ENCODE measurements around the gene MTCL1. TPM values are rescaled to one million over a fixed set of nuclear protein-coding genes. Genes with fewer than 3 reads are reported as not detected.
A peak's percentile ranks its signal among the peaks of the same experiment; 100 is the strongest.

Gene MTCL1
- total RNA-seq, 1 experiment from 2014 or later, result 22.7 TPM

DNA sequence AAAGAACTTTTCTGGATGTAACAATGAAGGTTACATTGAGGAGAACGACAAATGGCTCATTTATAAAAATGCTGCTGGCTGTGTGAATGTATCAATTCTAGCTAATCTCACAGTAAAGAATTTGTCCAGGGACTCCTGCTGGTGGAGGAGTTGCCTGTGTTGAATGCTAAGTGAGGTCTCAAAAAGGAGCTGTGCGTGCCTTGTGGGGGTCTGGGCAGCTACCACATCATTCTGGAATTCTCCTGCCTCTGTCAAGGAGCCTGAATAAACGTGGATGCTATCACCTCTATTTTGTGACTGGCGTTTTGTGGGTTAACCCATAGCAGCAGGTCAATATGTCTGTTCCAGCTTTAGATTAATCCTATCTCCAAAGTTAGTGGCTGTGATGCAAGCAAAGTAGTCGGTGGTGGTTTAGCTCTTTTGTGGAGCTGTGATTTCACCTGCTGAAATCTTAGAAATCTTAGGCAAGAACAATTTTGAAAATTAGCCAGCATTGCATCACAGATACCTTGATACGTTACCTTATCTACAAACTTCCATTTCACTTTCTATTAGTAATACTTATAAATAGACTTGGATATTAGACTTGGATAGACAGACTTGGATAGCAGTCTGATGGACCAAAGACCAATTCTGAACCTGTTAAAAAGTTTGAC is 96.8 kb downstream of the MTCL1 start:
- intact Hi-C loops (cut with micrococcal nuclease), result loop anchor here (5.0 to 10.0 kb wide), 2 partner anchors 57 to 180 kb away; no protein-coding TSS in a partner anchor
- TF ChIP-seq TCF7L2 (IDR thresholded peaks at IDR 0.05; ENCODE audit: borderline replicate concordance, extremely low read depth, insufficient read depth, insufficient read length), result no peak
- no peak for TF ChIP-seq ELF1 (IDR thresholded peaks at IDR 0.05; ENCODE audit: borderline replicate concordance, low read depth)
- TF ChIP-seq SP1 (IDR thresholded peaks at IDR 0.05; ENCODE audit: low read depth), result no peak
- no peak for TF ChIP-seq POLR2AphosphoS5 (IDR thresholded peaks at IDR 0.05; ENCODE audit: low read depth, low read length)
- no peak for TF ChIP-seq ZNF274 (IDR thresholded peaks at IDR 0.05; ENCODE audit: low read depth, low read length)
- no peak for TF ChIP-seq EZH2phosphoT487 (IDR thresholded peaks at IDR 0.05; ENCODE audit: borderline replicate concordance)
- TF ChIP-seq, protein P1, sequence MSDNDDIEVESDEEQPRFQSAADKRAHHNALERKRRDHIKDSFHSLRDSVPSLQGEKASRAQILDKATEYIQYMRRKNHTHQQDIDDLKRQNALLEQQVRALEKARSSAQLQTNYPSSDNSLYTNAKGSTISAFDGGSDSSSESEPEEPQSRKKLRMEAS (IDR thresholded peaks at IDR 0.05), result no peak
- TF ChIP-seq SIN3A (IDR thresholded peaks at IDR 0.05; ENCODE audit: low read depth), result no peak
- no peak for TF ChIP-seq ZBTB33 (IDR thresholded peaks at IDR 0.05; ENCODE audit: extremely low read depth, insufficient replicate concordance, low read length)
- TF ChIP-seq, protein P2, sequence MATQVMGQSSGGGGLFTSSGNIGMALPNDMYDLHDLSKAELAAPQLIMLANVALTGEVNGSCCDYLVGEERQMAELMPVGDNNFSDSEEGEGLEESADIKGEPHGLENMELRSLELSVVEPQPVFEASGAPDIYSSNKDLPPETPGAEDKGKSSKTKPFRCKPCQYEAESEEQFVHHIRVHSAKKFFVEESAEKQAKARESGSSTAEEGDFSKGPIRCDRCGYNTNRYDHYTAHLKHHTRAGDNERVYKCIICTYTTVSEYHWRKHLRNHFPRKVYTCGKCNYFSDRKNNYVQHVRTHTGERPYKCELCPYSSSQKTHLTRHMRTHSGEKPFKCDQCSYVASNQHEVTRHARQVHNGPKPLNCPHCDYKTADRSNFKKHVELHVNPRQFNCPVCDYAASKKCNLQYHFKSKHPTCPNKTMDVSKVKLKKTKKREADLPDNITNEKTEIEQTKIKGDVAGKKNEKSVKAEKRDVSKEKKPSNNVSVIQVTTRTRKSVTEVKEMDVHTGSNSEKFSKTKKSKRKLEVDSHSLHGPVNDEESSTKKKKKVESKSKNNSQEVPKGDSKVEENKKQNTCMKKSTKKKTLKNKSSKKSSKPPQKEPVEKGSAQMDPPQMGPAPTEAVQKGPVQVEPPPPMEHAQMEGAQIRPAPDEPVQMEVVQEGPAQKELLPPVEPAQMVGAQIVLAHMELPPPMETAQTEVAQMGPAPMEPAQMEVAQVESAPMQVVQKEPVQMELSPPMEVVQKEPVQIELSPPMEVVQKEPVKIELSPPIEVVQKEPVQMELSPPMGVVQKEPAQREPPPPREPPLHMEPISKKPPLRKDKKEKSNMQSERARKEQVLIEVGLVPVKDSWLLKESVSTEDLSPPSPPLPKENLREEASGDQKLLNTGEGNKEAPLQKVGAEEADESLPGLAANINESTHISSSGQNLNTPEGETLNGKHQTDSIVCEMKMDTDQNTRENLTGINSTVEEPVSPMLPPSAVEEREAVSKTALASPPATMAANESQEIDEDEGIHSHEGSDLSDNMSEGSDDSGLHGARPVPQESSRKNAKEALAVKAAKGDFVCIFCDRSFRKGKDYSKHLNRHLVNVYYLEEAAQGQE (IDR thresholded peaks at IDR 0.05; ENCODE audit: low read depth), result no peak
- TF ChIP-seq FOSL1 (IDR thresholded peaks at IDR 0.05; ENCODE audit: low read depth), result no peak
- TF ChIP-seq POLR2A (IDR thresholded peaks at IDR 0.05; ENCODE audit: borderline replicate concordance, extremely low read depth, insufficient read depth, insufficient read length), result no peak
- TF ChIP-seq YY1 (IDR thresholded peaks at IDR 0.05; ENCODE audit: extremely low read depth, insufficient replicate concordance, low read depth, low read length), result no peak
- Histone ChIP-seq H3K4me1 (ENCODE audit: control insufficient read depth in 1 of 2, insufficient read depth in 2 of 2, low read length in 2 of 2) (peaks cover 49 to 57% of the 10 kb centered on the region in 2 experiments), H3K9ac (ENCODE audit: low read length) (peak overlapping the region; percentile 54), H3K36me3 (ENCODE audit: control insufficient read depth in 1 of 2, insufficient read depth in 2 of 2, low read length in 2 of 2) (no peaks in the 10 kb centered on the region), H3K27me3 (ENCODE audit: insufficient read depth, low read length) (no peaks in the 10 kb centered on the region), H3K9me2 (ENCODE audit: insufficient read depth) (no peaks in the 10 kb centered on the region), H2AFZ (ENCODE audit: low read depth, low read length, poor library complexity, severe bottlenecking) (no peak overlapping the region), H4K20me1 (ENCODE audit: insufficient read depth) (no peaks in the 10 kb centered on the region), H3K9me3 (ENCODE audit: control insufficient read depth in 1 of 2, insufficient read depth in 1 of 2, low read depth in 1 of 2, low read length in 2 of 2) (no peaks in the 10 kb centered on the region), H3K79me2 (ENCODE audit: insufficient read depth, low read length) (no peaks in the 10 kb centered on the region), H3K4me2 (ENCODE audit: low read length) (peak overlapping the region; percentile 70), H3K4me3 (replicated peaks in 1 of 2; ENCODE audit: low read depth in 1 of 2, low read length in 2 of 2) (no peak overlapping the region), H3K27ac (ENCODE audit: low read depth, low read length) (peak overlapping the region; percentile 75; the same call in 1 of the 2 replicates)
- ChIA-PET RAD21 (ENCODE audit: low non-redundant PET in 1 of 2, low total read pairs in 2 of 2, uncharacterized antibody in 2 of 2, unreplicated experiment in 2 of 2) (no interaction called here), POLR2A (no interaction called here), CTCF (no interaction called here)
- no peak for DNase-seq (ENCODE audit: low read depth, low spot score)
- no peak for ATAC-seq
- BruUV-seq (replicated peaks), result no TSS peak

Measured in HCT116 (cell line).